ENCODE measurements around the gene MIX23.

DNA sequence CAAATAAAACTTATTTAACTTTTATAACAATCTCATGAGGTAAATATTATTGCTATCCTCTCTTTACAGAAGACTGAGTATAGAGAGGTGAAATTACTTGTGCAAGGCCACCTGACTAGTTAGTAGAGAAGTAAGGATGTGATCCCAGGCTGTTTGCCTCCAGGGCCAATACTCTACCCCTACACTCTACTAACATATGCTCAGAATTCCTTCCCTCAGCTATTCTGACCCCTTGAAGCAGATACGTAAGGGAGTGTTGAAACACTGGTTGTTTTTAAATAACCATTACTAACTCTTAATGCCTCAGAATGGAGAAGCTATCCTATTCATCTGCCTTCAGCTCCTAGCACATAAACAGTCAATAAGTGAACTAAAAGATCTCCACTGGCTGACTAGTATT is 33.9 kb downstream of the MIX23 start:
- TF ChIP-seq, protein P1, sequence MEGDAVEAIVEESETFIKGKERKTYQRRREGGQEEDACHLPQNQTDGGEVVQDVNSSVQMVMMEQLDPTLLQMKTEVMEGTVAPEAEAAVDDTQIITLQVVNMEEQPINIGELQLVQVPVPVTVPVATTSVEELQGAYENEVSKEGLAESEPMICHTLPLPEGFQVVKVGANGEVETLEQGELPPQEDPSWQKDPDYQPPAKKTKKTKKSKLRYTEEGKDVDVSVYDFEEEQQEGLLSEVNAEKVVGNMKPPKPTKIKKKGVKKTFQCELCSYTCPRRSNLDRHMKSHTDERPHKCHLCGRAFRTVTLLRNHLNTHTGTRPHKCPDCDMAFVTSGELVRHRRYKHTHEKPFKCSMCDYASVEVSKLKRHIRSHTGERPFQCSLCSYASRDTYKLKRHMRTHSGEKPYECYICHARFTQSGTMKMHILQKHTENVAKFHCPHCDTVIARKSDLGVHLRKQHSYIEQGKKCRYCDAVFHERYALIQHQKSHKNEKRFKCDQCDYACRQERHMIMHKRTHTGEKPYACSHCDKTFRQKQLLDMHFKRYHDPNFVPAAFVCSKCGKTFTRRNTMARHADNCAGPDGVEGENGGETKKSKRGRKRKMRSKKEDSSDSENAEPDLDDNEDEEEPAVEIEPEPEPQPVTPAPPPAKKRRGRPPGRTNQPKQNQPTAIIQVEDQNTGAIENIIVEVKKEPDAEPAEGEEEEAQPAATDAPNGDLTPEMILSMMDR (IDR thresholded peaks at IDR 0.05) = no peak
- TF ChIP-seq POLR2AphosphoS5 (IDR thresholded peaks at IDR 0.05) = no peak
- no peak for TF ChIP-seq POLR2A (IDR thresholded peaks at IDR 0.05)
